HK-2 (cell line): Measurements from ENCODE around the gene NRN1L.
"Not testable (repeated sequence)": the region's sequence is repeated elsewhere in the genome, so short reads cannot be mapped to it uniquely, and the experiment has no call there.

Experiments
- DNase-seq: peaks from one replicate; pipeline ENCODE4 v3.0.0-alpha.2; 2018; ENCODE audit not compliant: unreplicated experiment

The NRN1L gene

DNA sequence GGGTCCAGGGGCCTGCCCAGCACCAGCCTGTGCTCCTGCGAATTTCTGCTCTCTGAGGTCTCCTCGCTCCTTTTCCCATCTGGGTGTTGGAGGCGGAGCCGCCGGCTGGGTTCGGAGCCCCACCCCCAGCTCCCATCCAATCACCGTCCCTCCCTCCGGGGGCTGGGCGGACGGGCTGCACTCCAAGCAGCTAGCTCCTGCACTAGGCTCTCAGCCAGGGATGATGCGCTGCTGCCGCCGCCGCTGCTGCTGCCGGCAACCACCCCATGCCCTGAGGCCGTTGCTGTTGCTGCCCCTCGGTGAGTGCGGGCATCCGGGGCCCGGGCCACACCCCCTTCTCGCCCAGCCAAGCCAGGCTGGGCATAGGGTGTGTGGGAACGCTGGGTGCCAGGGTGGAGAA is at the start of gene NRN1L:
NRN1L (plus strand) TSS at position 202 of the 400 bp plus-strand sequence; CDS start at position 221, 19 bp downstream.
- DNase-seq: no peak

DNA sequence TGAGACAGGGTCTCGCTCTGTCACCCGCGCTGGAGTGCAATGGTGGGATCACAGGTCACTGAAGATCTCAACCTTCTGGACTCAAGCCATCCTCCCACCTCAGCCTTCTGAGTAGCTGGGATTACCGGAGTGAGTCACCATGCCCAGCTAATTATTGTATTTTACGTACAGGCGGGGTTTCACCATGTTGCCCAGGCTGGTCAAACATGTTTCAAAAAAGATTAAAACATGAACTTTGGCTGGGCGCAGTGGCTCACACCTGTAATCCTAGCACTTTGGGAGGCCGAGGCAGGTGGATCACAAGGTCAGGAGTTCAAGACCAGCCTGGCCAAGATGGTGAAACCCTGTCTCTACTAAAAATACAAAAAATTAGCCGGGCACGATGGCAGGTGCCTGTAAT is 47.5 kb upstream of the NRN1L start:
- DNase-seq: not testable (repeated sequence)

DNA sequence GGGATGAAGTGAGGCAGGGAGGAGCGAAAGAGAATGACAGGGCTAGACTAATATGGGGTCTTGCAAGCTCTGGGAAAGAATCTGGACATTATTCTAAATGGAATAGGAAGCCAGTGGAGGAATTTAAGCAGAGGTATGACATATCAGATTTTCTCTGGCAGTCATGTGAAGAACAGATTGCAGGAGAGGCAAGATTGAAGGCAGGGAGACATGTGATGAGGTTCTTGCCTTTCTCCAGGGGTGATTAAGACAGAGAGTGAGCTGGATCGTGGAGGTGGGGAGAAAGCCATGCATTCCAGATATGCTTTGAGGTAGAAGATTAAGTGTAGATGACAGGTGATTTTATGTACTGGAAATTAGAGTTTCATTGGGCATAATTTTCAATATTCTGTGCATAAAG is 46.9 kb upstream of the NRN1L start:
- DNase-seq: no peak

DNA sequence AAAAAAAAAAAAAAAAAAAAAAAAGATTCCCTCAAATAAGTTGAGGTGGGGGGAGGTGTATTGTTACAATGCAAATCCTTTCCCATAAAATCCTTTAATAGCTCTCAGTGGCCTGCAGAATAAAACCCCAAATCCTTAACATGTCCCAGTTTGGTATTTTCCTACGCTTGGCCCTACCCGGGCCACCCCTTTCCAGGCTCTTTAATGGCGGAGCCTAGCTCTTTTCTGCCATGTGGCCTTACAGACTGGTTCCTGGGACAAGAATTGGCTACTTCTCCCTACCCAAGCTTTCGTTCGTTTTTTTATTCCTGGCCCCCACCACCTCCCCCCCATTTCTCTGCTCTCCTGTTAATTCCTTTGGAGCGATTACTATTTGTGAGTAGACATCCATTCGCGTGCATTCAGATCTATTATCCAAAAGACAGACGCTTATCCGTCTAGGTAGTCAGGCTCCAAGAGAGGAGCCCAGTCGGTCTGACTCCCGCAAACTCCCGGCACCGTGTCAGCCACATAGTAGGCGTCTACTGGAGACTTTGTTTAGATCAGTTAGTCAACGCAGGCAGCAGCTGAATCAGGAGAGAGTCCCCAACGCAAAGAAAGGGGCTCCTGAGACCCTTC is 43.4 kb upstream of the NRN1L start:
- no peak for DNase-seq

DNA sequence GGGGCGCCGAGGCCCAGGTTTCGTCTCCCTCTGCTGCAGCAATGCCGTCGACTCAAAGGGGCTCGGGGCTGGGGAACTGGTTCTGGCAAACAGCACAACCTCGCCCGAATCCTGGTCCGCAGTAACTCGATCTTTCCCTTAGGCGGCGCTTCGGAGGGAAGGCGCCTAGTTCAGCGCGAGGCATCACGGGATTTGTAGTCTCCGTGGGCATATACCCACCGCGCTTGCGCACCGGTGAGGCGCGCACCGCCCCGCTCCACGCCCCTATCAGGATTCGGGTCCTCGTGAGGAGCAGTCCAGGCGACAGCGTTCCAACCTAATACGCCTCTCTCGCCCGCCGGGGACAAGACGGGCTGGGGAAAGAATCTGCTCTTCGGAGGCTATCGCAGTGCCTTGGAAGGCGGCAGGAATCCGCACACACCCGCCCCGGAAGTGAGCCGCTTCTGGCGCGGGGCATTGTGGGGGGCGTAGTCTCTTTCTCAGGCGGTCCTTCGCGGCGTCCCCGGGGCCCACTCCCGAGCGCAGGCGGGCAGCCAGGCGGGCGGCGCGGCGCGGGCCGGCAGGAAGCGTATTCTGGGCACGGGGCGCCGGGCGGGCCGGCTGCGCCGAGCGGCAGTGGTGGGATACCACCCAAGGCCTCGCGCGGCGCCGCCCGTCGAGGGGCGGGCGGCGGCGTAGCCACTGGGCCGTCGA is 42.7 kb upstream of the NRN1L start, which contains the start of gene THAP11:
THAP11 (plus strand) TSS at position 505 of the 693 bp plus-strand sequence. CDS start 235 bp downstream, outside the sequence.
- DNase-seq: peak; percentile 95

DNA sequence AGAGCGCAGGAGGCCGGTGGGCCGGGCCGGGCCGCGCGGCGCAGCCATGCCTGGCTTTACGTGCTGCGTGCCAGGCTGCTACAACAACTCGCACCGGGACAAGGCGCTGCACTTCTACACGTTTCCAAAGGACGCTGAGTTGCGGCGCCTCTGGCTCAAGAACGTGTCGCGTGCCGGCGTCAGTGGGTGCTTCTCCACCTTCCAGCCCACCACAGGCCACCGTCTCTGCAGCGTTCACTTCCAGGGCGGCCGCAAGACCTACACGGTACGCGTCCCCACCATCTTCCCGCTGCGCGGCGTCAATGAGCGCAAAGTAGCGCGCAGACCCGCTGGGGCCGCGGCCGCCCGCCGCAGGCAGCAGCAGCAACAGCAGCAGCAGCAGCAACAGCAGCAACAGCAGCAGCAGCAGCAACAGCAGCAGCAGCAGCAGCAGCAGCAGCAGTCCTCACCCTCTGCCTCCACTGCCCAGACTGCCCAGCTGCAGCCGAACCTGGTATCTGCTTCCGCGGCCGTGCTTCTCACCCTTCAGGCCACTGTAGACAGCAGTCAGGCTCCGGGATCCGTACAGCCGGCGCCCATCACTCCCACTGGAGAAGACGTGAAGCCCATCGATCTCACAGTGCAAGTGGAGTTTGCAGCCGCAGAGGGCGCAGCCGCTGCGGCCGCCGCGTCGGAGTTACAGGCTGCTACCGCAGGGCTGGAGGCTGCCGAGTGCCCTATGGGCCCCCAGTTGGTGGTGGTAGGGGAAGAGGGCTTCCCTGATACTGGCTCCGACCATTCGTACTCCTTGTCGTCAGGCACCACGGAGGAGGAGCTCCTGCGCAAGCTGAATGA is 42.0 kb upstream of the NRN1L start:
- peak; percentile 62 for DNase-seq

DNA sequence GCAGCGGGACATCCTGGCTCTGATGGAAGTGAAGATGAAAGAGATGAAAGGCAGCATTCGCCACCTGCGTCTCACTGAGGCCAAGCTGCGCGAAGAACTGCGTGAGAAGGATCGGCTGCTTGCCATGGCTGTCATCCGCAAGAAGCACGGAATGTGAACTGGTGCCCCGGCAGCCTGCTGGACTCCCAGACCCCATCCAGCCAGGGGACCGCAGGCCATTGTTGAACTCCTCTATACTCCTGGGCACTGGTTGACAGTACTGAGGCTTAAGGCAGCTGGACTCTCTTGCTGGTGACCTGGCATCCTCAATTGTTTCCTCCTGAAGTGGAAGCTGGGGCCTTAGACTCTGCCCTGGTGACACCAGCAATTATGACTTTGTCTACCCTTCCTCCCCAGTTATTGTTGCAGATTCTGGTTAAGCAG is 41.3 kb upstream of the NRN1L start:
- DNase-seq: no peak

DNA sequence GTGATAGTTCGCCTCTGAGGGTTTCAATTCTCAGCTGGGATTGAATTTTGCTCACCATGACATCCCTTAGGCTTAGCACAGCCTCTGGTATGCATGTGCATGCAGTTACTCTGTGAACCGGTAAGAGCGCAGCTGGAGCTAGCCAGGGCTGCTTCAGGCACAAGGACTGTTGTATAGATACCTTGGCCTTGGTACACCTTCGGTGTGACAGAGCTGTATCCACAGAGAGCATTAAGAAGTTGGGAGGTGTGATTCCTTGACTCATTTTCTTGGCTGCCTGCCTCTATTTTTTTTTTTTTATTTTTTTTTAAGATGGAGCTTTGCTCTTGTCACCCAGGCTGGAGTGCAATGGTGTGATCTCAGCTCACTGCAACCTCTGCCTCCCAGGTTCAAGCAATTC is 40.2 kb upstream of the NRN1L start:
- no peak for DNase-seq

DNA sequence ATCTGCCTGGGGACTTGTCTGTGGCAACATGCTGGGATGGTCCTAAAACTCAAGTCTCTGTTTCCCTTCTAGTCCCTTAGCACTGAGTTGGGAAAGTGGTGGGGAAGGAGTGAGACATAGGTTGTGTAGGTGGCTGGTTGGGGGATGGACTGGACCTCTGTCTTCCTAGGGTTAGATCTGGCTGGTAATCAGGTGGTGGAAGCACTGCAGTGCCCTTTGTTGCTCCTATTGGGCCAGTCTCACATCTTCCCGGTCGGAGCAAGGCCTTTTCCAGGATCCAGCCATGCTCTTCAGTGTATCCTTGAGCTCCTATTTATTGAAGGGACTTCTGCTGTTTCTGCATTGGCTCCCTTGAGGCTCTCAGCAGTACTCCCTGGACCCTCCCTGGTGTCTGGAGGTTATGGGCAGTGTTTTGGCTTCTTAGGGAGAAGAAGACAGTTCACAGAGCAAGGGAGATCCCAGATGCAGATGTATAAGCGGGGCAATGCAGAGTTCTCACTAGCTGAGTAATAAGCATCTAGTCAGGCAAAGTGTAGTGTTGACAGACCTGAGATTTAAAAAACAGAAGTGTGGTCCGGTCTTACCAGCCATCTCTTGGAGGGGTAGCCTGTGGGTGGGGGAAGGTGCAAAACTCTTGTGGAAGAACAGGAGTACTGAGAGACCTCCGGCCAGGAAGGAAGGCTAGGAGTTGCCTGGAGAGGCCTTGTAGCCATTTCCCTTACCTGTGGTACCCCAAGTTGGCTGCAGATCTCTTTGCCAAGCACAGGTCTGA is 39.2 kb upstream of the NRN1L start:
- no peak for DNase-seq

DNA sequence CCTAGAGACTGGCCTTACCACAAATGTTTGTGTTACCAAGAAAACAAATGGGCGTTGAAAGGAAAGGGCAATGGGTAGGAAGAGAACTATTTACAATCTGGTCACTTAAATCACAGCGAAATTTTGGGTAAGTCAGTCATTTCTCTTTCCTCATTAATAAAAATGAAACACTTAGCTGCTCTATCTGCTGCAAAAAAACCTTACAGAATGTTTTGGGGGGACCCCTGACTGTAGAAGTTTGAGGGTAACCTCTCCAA is 38.7 kb upstream of the NRN1L start:
- DNase-seq: no peak

DNA sequence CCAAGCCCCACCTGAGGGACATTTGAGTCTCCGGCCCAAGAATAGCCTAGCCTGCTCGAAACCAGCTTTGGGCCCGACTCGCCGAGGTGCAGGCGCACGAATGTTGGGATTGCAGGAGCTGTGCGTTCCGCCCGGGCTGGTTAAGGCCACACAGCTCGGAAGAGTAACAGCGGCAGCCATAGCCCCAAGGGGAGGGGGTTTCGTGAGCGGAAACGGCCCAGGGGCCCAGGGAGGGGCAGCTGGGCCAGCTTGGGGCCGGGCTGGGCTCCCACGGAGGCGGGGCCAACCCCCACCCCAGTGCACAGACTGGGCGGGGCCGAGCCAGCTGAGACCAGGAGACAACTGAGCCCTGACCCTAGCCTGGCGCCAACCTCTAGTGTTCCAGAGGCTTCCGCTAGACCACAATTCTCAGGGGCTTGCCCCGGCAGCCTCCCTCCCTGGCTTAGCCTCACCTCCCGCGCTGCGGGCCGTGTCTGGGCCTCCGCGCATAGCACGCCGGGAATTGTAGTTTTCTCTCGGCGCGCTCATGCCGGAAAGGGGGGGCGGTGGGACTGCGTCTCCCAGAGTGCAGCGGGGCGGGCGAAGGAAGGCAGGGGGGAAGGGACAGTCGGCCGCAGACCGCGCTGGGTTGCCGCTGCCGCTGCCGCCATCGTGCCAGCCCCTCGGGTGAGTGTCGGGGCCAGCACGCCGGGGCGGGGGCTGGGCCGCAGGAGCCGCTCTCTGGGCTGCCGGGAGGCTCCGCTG is 38.2 kb upstream of the NRN1L start, which contains the start of gene NUTF2:
NUTF2 (plus strand) TSS at position 614 of the 744 bp plus-strand sequence. CDS start 18,198 bp downstream, outside the sequence.
- DNase-seq: peak; percentile 98

DNA sequence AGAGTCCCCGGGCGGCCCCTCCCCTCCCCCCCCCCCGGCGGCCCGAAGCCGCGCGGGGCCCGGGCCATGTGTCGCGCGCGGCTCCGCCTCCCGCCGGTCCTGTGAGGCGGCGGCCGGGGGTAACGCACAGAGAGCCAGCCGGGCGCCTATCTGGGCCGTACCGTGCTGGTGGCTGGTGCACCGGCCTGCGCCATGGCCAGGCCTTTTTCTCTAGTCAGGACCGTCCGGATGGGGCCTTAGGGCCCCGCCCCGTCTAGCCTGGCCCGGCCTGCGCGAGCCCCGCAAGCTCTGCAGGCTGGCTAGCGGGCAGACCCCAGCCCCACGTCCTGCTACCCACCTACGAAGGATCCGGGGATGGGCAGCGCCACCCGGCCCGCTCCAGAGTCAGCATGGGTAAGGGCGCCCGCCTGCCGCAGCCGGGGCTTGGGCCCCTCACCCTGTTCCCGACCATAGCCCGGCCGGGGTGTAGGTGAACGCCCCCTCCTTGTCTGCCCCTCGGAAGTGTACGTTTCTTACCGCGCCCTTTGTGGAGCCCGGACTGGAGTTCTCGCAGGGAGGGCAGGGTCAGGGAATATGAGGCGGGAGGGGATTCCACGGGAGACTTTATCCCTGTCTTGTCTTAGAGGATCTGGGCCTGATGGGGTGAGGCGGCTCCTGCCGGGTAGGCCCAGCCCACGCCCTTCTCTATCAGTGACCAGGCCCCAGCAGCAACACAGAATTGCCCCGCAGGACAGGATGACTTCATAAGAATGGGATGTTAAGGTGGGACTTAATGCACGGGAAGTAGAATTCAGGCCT is 37.4 kb upstream of the NRN1L start, which contains the start of gene CENPT:
CENPT (minus strand) TSS at position 630 of the 798 bp plus-strand sequence. CDS start 13,834 bp downstream, outside the sequence.
- DNase-seq: peak; percentile 73

DNA sequence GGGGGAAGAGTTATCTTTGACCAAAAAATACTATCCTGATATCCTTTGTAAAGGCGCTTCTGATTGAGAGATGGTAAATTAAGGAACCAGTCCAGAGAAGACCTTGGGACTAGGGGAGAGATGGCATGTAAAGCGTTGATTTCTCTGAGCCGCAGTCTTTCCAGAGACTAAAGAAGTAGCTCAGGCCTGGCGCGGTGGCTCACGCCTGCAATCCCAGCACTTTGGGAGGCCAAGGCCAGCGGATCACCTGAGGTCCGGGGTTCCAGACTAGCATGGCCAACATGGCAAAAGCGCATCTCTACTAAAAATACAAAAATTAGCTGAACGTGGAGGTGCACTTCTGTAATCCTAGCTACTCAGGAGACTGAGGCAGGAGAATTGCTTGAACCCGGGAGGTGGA is 36.6 kb upstream of the NRN1L start:
- DNase-seq: no peak

DNA sequence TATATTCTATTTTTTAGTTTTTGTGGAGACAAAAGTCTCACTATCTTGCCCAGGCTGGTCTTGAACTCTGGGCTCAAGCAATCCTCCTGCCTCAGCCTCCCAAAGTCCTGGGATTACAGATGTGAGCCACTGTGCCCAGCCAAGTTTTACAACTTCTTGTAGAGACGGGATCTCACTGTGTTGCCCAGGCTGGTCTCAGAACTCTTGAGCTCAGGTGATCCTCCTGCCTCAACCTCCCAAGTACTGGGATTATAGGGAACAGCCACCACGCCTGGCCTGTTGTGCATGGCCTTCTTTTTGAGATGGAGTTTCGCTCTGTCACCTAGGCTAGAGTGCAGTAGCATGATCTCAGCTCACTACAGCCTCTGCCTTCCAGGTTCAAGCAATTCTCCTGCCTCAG is 31.0 kb upstream of the NRN1L start:
- DNase-seq: no peak

DNA sequence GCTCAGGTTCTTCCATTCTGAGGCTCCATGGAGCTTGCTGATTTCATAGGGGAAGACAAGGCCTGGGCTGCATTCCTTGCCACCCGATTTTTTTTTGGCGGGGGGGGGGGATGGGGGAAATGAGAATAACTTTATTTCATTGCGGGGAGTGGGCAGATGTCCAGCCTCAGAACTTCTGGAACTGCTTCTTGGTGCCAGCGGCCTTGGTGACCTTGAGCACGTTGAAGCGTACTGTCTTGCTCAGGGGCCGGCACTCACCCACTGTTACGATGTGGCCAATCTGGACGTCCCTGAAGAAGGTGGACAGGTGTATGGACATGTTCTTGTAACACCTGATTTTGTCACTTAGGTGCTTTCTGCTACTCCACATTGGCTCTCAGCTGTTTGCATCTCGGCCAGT is 28.9 kb upstream of the NRN1L start:
- DNase-seq: no peak

DNA sequence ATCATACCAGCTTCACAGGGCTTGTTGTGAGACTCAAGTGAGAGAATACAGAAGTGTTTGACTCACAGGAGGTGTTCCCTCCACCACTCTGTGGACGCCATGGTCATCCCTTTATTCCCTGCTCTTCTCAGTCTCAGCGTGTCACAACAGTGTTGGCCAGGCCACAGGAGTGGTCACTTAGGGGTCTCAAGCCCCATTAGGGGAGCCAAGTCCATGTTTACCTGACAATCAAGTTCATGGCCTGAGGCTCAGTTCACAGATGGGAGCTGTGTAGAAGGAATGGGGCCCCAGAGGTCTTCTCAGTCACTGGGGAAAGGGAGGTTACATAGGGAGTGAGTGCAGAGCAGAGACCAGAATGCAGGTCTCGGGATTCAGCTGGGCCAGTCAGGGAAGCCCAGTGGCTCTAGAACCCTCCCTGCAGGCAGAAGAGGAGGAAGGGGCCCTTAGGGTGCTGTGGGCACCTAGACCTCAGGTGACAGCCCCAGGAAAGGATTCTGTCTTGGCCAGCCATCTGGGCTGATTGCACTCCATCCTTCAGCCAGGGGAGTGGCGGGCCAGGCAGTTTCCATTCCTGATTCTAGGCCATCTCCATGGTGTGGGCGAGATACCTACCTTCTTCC is 27.6 kb upstream of the NRN1L start:
- DNase-seq: no peak

DNA sequence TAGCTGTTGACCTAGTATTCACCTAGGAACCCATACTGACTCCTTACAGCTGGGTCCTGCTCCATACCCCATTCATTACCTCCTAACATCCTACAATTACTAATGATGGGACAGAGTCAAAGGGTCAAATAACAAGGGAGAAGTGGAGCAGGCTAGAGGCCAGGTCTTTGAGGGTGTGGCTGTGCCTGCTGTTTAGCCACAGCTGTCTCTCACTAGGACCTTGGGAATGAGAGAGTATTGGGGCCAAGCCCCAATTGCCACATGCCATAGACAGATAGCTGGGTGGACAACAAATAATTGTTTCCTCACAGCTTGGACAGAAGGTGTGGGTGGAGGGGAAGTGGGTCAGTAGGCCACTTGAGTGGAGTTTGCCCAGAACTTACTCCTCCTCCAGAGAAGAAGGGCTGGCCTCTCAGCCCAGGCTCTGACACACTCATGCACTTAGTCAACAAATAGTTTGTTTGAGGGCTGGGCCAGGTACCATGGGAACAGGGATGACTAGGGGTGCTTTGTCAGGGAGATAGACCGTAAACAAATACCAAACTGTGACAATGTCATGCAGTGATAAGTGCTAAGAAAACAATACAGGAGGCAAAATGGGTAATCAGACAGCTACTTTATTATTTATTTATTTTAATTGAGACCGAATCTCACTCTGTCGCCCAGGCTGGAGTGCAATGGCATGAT is 27.0 kb upstream of the NRN1L start:
- peak; percentile 83 for DNase-seq

DNA sequence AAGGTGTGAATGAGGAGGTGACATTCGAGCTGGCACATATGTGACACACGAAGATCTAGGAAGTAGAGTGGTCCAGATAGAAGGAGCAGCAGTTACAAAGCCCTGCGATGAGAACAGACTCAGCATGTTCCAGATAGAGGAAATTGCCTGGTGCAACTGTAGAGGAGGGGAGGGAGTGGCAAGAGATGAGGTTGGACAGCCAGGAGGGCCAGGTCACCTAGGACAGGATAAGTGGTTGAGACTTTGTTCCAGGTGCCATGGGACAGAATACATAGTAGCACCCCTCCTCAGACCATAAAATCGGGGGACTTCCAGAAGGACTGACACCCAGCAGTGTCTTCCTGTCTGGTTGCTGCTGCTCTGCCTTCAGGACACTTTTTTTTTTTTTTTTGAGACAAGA is 26.2 kb upstream of the NRN1L start:
- DNase-seq: no peak
